A549 (cell line): Measurements from ENCODE around the gene SCFD1. TPM values are rescaled to one million over a fixed set of nuclear protein-coding genes. Genes with fewer than 3 reads are reported as not detected.
"Not testable (repeated sequence)": the region's sequence is repeated elsewhere in the genome, so short reads cannot be mapped to it uniquely, and the experiment has no call there.

ENCODE experiments used
- ATAC-seq, 2 experiments: fragments of 200-7000 bp in 1 of 2; fragments of >200 bp in 1 of 2; cut with Nextera tagmentation in 1 of 2; cut with Tn5 transposase in 1 of 2; 3 replicates each; pipeline versions ENCODE4 v1.8.0 to v1.9.1; 2018 to 2020; ENCODE audit warnings: mild to moderate bottlenecking in 1 of 2, moderate library complexity in 1 of 2
- CTCF ChIA-PET: fragments of 300-600 bp; sonication (Branson Sonifier 250); formaldehyde crosslinking; extraction: SDS; loops from one replicate; lab custom pipeline; 2021; ENCODE audit warnings: antibody characterized with exemption, inconsistent platforms; lab: Yijun Ruan, JAX
- POLR2A ChIA-PET: fragments of 350-600 bp; formaldehyde crosslinking; extraction: SDS; loops from one replicate; lab custom pipeline; 2021; ENCODE audit warnings: antibody characterized with exemption, inconsistent platforms; lab: Yijun Ruan, JAX
- DNase-seq, 2 experiments: peaks; one replicate each; pipeline versions ENCODE4 v3.0.0 to v3.0.0-alpha.2; 2011 to 2016; ENCODE audit warnings: low read depth in 1 of 2, low spot score in 1 of 2
- FAIRE-seq: peaks from 2 replicates; lab custom pipeline; 2011; peaks lifted over from hg19 to GRCh38; lab: Jason Lieb, UNC
- H3K27ac ChIP-seq, 2 experiments: fragments of >200 bp; sonication (Bioruptor Twin); formaldehyde crosslinking; 3 replicates each; pipeline ENCODE4 v1.5.1; 2016 to 2017
- H3K4me1 ChIP-seq: fragments of >200 bp; sonication (Bioruptor Twin); formaldehyde crosslinking; 3 replicates; pipeline ENCODE4 v1.6.1; 2016
- H3K4me2 ChIP-seq: fragments of >200 bp; sonication (Bioruptor Twin); formaldehyde crosslinking; 3 replicates; pipeline ENCODE4 v1.6.1; 2016
- H3K4me3 ChIP-seq: fragments of >200 bp; sonication (Bioruptor Twin); formaldehyde crosslinking; 3 replicates; pipeline ENCODE4 v1.5.1; 2016
- H3K9me3 ChIP-seq: fragments of >200 bp; sonication (Bioruptor Twin); formaldehyde crosslinking; 3 replicates; pipeline ENCODE4 v1.6.1; 2016
- BHLHE40 ChIP-seq: IDR thresholded peaks from 2 replicates; pipeline ENCODE4 v1.6.1; 2012; ENCODE audit warnings: low read depth, low read length, inconsistent platforms
- CEBPB ChIP-seq, 2 experiments: fragments of >200 bp in 1 of 2; sonication (Bioruptor Twin) in 1 of 2; formaldehyde crosslinking in 1 of 2; IDR thresholded peaks; 2 replicates each; pipeline ENCODE4 v1.6.1; 2012 to 2016
- ESRRA ChIP-seq: fragments of 150-350 bp; IDR thresholded peaks from 2 replicates; pipeline ENCODE4 v1.6.1; 2014; ENCODE audit warnings: mild to moderate bottlenecking, low read length, borderline replicate concordance
- FOSB ChIP-seq: fragments of 250-450 bp; sonication (Bioruptor Pico); IDR thresholded peaks from 2 replicates; pipeline ENCODE4 v1.5.0; 2020; ENCODE audit warnings: mild to moderate bottlenecking, moderate library complexity
- FOXS1 ChIP-seq: fragments of 250-450 bp; sonication (Bioruptor Pico); IDR thresholded peaks from 2 replicates; pipeline ENCODE4 v1.5.0; 2020; ENCODE audit warnings: mild to moderate bottlenecking, moderate library complexity
- GATA3 ChIP-seq: IDR thresholded peaks from 2 replicates; pipeline ENCODE4 v1.6.1; 2012; ENCODE audit warnings: borderline replicate concordance
- HEYL ChIP-seq: fragments of 250-450 bp; sonication (Bioruptor Pico); IDR thresholded peaks from 2 replicates; pipeline ENCODE4 v1.8.0; 2021; ENCODE audit warnings: mild to moderate bottlenecking, moderate library complexity
- MAFK ChIP-seq: fragments of 450-650 bp; IDR thresholded peaks from 2 replicates; pipeline ENCODE4 v1.6.1; 2014; ENCODE audit not compliant: partially characterized antibody
- NR3C1 ChIP-seq: fragments of >200 bp; sonication (Bioruptor Twin); formaldehyde crosslinking; IDR thresholded peaks from 3 replicates; pipeline ENCODE4 v1.6.1; 2017
- PHF8 ChIP-seq: fragments of 200-600 bp; sonication (generic); IDR thresholded peaks from 2 replicates; pipeline ENCODE4 v1.6.1; 2016; ENCODE audit warnings: low read depth, mild to moderate bottlenecking, antibody characterized with exemption, moderate library complexity, borderline replicate concordance
- POLR2A ChIP-seq: IDR thresholded peaks from 2 replicates; pipeline ENCODE4 v1.6.1; 2012; ENCODE audit warnings: mild to moderate bottlenecking, low read length
- RARB ChIP-seq: fragments of 250-450 bp; sonication (Bioruptor Pico); IDR thresholded peaks from 2 replicates; pipeline ENCODE4 v1.8.0; 2021; ENCODE audit warnings: mild to moderate bottlenecking, moderate library complexity
- RCOR1 ChIP-seq: fragments of 150-350 bp; IDR thresholded peaks from 2 replicates; pipeline ENCODE4 v1.6.1; 2014; ENCODE audit warnings: antibody characterized with exemption, low read length, low read depth
- SMC3 ChIP-seq: fragments of >200 bp; sonication (Bioruptor Twin); formaldehyde crosslinking; IDR thresholded peaks from 3 replicates; pipeline ENCODE4 v1.6.1; 2018; ENCODE audit warnings: inconsistent platforms
- TP53 ChIP-seq: fragments of 250-450 bp; sonication (Bioruptor Pico); IDR thresholded peaks from 2 replicates; pipeline ENCODE4 v1.5.0; 2021; ENCODE audit warnings: mild to moderate bottlenecking, moderate library complexity
- WGBS: methylation state at CpG from one replicate; pipeline ENCODE4 v1.1.6; 2017; ENCODE audit errors: missing lambda C conversion rate; 5-methylcytosine and 5-hydroxymethylcytosine counted together
- polyA plus RNA-seq, 4 experiments: library from polyadenylated mRNA; depleted of rRNA in 3 of 4; stranded (reverse); fragments of >200 nt; fragmentation: RNase III in 1 of 4; extraction: RNeasy Plus Mini Kit Qiagen cat#74134 plus additional on column Dnase treatment in 1 of 4; gene quantifications; 2 replicates in 3 of 4; 3 replicates in 1 of 4; pipeline ENCODE4 v1.2.3, GENCODE V29; 2011 to 2017
- TF ChIP-seq, protein P1 (sequence below): IDR thresholded peaks from 2 replicates; pipeline ENCODE4 v1.6.1; 2012; ENCODE audit warnings: low read depth, borderline replicate concordance
- TF ChIP-seq, protein P2 (sequence below): fragments of 250-450 bp; sonication (Bioruptor Pico); IDR thresholded peaks from 2 replicates; pipeline ENCODE4 v1.5.0; 2021; ENCODE audit warnings: mild to moderate bottlenecking, moderate library complexity, borderline replicate concordance
- TF ChIP-seq, protein P3 (sequence below): IDR thresholded peaks from 2 replicates; pipeline ENCODE4 v1.6.1; 2012
- TF ChIP-seq, protein P4 (sequence below): fragments of 150-350 bp; IDR thresholded peaks from 2 replicates; pipeline ENCODE4 v1.6.1; 2014; ENCODE audit warnings: low read depth, mild to moderate bottlenecking, low read length
- TF ChIP-seq, protein P5 (sequence below): fragments of 450-650 bp; IDR thresholded peaks from 2 replicates; pipeline ENCODE4 v1.6.1; 2014; ENCODE audit warnings: antibody characterized with exemption
- TF ChIP-seq, protein P6 (sequence below): fragments of >200 bp; sonication (Bioruptor Twin); formaldehyde crosslinking; IDR thresholded peaks from 3 replicates; pipeline ENCODE4 v1.5.1; 2016

The SCFD1 gene
- polyA plus RNA-seq, 2 of the 4 experiments (the other 2 are of a cell fraction), result 52.1 to 158 TPM

DNA sequence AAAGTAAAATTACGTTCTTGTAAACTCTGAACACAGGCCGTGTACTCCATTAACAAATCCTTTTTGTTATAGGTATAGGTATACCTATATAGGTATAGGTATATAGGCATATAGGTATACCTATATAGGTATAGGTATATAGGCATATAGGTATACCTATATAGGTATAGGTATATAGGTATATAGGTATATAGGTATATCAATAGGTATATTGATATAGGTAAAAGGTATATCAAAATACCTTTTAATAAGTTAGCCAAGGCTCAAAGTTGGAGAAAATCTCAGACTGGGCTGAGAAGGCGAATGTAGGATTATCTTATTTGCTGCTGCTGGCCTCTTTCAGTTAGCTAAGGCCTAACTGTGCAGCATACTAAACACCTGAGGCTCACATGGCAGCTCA lies 3.4 kb downstream of the SCFD1 start:
- H3K27ac ChIP-seq, result no peak overlapping the region
- H3K4me3 ChIP-seq, result no peak overlapping the region
- no peaks in the 10 kb centered on the region for H3K9me3 ChIP-seq
- DNase-seq (no peak), FAIRE-seq (no peak), ATAC-seq (no peak)
- ChIA-PET POLR2A (no interaction called here), CTCF (no interaction called here)
- no peak for TF ChIP-seq HEYL (CRISPR knock-in tag)
- TF ChIP-seq BHLHE40, result no peak
- TF ChIP-seq PHF8, result no peak
- no peak for TF ChIP-seq POLR2A
- TF ChIP-seq, protein P1, sequence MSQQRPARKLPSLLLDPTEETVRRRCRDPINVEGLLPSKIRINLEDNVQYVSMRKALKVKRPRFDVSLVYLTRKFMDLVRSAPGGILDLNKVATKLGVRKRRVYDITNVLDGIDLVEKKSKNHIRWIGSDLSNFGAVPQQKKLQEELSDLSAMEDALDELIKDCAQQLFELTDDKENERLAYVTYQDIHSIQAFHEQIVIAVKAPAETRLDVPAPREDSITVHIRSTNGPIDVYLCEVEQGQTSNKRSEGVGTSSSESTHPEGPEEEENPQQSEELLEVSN, result no peak
- TF ChIP-seq, protein P2, sequence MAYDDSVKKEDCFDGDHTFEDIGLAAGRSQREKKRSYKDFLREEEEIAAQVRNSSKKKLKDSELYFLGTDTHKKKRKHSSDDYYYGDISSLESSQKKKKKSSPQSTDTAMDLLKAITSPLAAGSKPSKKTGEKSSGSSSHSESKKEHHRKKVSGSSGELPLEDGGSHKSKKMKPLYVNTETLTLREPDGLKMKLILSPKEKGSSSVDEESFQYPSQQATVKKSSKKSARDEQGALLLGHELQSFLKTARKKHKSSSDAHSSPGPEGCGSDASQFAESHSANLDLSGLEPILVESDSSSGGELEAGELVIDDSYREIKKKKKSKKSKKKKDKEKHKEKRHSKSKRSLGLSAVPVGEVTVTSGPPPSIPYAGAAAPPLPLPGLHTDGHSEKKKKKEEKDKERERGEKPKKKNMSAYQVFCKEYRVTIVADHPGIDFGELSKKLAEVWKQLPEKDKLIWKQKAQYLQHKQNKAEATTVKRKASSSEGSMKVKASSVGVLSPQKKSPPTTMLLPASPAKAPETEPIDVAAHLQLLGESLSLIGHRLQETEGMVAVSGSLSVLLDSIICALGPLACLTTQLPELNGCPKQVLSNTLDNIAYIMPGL (CRISPR knock-in tag), result no peak
- no peak for TF ChIP-seq RCOR1
- no peak for TF ChIP-seq GATA3
- 92% methylated on average over 3 of the region's 3 CpGs for WGBS
- peaks cover 31% of the 10 kb centered on the region; the same call in 2 of the 3 replicates for H3K4me1 ChIP-seq
- no peak overlapping the region for H3K4me2 ChIP-seq

DNA sequence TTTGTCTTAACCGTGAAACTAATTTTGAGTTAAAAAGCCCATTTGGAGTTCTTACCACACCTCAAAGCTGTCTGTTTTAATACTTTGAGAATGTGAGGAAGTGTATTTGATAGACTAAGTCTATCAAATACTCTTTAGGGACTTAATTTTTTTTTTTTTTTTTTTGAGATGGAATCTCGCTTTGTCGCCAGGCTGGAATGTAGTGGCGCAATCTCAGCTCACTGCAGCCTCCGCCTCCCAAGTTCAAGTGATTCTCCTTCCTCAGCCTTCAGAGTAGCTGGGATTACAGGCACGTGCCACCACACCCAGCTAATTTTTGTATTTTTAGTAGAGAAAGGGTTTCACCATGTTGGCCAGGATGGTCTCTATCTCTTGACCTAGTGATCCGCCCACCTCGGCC lies 7.3 kb downstream of the SCFD1 start:
- TF ChIP-seq, protein P3, sequence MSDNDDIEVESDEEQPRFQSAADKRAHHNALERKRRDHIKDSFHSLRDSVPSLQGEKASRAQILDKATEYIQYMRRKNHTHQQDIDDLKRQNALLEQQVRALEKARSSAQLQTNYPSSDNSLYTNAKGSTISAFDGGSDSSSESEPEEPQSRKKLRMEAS, result 0 out of 2 replicates have a peak, but pooled peaks have one; percentile 22
- TF ChIP-seq CEBPB (IDR thresholded peaks at IDR 0.05), result peak; percentile 75 to 92
- Histone ChIP-seq H3K4me2 (peak overlapping the region; percentile 36; the same call in 2 of the 3 replicates), H3K27ac (peak overlapping the region in 1 of 2 experiments; percentile 66; a peak in 1 of 6 replicates), H3K4me1 (peaks cover 14% of the 10 kb centered on the region)
- DNase-seq (peak in 1 of 2 experiments; percentile 57), ATAC-seq (peak in 1 of 2 experiments; percentile 55; a peak in 3 of 6 replicates)
- H3K4me3 ChIP-seq, H3K9me3 ChIP-seq, POLR2A ChIA-PET, FAIRE-seq: not testable (repeated sequence)
- CTCF ChIA-PET, result interaction anchor here (0.6 to 1.2 kb wide), 3 partner anchors 9 to 68 kb away, joined by 3 read pairs; no protein-coding TSS in a partner anchor
- WGBS, result 57% methylated on average over 8 of the region's 8 CpGs

DNA sequence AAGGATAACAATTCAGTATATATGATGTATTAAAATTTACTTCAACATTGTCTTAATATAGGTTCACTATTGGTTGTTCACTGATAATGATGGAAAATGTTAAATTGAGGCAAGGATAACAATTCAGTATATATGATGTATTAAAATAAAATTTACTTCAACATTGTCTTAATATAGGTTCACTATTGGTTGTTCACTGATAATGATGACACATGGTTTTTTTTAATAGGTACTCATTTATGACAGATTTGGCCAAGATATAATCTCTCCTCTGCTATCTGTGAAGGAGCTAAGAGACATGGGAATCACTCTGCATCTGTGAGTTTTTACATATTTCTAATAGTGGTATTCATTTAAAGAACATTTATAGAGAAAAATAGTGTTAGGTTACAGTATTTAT lies 8.1 kb downstream of the SCFD1 start:
- no peak for FAIRE-seq

DNA sequence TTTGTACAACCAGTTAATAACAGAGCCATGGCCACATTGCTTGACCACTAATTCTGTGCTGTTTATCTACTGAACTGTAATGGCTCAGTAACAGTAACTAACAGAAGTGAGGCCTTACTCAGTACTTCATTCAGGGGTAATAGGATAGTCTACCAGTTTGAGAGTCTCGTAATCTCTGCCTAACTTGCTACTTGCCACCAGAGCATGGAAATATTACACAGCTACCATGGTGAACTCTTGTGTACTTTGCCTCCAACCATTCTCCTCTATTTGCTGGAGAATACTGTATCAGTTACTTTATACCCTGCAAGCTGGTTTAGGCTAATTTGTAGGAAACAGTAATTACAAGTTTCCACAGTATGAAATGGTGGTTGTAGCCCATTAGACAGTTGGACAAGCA lies 10.6 kb downstream of the SCFD1 start:
- Histone ChIP-seq H3K4me3 (no peak overlapping the region), H3K9me3 (no peaks in the 10 kb centered on the region), H3K27ac (no peak overlapping the region), H3K4me2 (no peak overlapping the region), H3K4me1 (peaks cover 20% of the 10 kb centered on the region)
- DNase-seq (no peak), ATAC-seq (no peak), FAIRE-seq (no peak)
- POLR2A ChIA-PET, result no interaction called here
- CTCF ChIA-PET, result interaction anchor here (1.4 kb wide), 1 partner anchor 71 kb away, joined by 3 read pairs; no protein-coding TSS in a partner anchor
- TF ChIP-seq NR3C1, result no peak
- TF ChIP-seq, protein P4, sequence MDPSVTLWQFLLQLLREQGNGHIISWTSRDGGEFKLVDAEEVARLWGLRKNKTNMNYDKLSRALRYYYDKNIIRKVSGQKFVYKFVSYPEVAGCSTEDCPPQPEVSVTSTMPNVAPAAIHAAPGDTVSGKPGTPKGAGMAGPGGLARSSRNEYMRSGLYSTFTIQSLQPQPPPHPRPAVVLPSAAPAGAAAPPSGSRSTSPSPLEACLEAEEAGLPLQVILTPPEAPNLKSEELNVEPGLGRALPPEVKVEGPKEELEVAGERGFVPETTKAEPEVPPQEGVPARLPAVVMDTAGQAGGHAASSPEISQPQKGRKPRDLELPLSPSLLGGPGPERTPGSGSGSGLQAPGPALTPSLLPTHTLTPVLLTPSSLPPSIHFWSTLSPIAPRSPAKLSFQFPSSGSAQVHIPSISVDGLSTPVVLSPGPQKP, result no peak
- TF ChIP-seq RARB (CRISPR knock-in tag), result no peak
- TF ChIP-seq, protein P5, sequence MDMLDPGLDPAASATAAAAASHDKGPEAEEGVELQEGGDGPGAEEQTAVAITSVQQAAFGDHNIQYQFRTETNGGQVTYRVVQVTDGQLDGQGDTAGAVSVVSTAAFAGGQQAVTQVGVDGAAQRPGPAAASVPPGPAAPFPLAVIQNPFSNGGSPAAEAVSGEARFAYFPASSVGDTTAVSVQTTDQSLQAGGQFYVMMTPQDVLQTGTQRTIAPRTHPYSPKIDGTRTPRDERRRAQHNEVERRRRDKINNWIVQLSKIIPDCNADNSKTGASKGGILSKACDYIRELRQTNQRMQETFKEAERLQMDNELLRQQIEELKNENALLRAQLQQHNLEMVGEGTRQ, result no peak
- no peak for TF ChIP-seq PHF8
- no peak for TF ChIP-seq POLR2A
- TF ChIP-seq ESRRA, result no peak
- TF ChIP-seq TP53 (CRISPR knock-in tag), result no peak
- TF ChIP-seq, protein P2 (CRISPR knock-in tag), result no peak
- no peak for TF ChIP-seq SMC3
- 100% methylated on average over 1 of the region's 1 CpG for WGBS

More for the DNA sequence above, 8.1 kb downstream of the SCFD1 start:
- POLR2A ChIA-PET, result no interaction called here
- Histone ChIP-seq H3K9me3 (no peaks in the 10 kb centered on the region), H3K27ac (no peak overlapping the region), H3K4me3 (no peak overlapping the region), H3K4me2 (no peak overlapping the region), H3K4me1 (peaks cover 20% of the 10 kb centered on the region)
- CTCF ChIA-PET, result interaction anchor here (1.2 kb wide), 2 partner anchors 27 to 67 kb away, joined by 3 to 4 read pairs; no protein-coding TSS in a partner anchor
- TF ChIP-seq FOSB (CRISPR knock-in tag), result no peak
- TF ChIP-seq, protein P6, sequence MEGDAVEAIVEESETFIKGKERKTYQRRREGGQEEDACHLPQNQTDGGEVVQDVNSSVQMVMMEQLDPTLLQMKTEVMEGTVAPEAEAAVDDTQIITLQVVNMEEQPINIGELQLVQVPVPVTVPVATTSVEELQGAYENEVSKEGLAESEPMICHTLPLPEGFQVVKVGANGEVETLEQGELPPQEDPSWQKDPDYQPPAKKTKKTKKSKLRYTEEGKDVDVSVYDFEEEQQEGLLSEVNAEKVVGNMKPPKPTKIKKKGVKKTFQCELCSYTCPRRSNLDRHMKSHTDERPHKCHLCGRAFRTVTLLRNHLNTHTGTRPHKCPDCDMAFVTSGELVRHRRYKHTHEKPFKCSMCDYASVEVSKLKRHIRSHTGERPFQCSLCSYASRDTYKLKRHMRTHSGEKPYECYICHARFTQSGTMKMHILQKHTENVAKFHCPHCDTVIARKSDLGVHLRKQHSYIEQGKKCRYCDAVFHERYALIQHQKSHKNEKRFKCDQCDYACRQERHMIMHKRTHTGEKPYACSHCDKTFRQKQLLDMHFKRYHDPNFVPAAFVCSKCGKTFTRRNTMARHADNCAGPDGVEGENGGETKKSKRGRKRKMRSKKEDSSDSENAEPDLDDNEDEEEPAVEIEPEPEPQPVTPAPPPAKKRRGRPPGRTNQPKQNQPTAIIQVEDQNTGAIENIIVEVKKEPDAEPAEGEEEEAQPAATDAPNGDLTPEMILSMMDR, result no peak
- TF ChIP-seq MAFK, result peak; percentile 56
- no peak for TF ChIP-seq FOXS1 (CRISPR knock-in tag)
- ATAC-seq, result no peak
- DNase-seq, result no peak
